ENCODE measurements around the gene TALDO1. TPM values are rescaled to one million over a fixed set of nuclear protein-coding genes. Genes with fewer than 3 reads are reported as not detected.
"Not testable (repeated sequence)": the region's sequence is repeated elsewhere in the genome, so short reads cannot be mapped to it uniquely, and the experiment has no call there.

Gene TALDO1
- polyA plus RNA-seq, 1 donor = 59.5 TPM

DNA sequence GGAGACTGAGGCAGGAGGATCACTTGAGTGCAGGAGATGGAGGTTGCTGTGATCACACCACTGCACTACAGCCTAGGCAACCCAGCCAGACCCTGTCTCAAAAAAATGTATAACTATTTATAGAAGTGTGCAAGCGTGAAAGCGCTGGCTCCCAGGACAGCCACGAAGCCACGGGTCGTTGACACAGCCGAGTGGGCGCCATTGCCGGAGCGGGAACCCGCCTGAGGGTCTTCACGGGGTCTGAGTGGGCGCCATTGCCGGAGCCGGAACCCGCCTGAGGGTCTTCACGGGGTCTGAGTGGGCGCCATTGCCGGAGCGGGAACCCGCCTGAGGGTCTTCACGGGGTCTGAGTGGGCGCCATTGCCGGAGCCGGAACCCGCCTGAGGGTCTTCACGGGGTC lies 12.7 kb upstream of the TALDO1 start:
- not testable (repeated sequence) for DNase-seq (ENCODE audit: low read depth)

- no peak for DNase-seq (ENCODE audit: low read depth)
These were observed 9.9 kb upstream of the TALDO1 start for GRCh38 chr11:737366-737765.

DNA sequence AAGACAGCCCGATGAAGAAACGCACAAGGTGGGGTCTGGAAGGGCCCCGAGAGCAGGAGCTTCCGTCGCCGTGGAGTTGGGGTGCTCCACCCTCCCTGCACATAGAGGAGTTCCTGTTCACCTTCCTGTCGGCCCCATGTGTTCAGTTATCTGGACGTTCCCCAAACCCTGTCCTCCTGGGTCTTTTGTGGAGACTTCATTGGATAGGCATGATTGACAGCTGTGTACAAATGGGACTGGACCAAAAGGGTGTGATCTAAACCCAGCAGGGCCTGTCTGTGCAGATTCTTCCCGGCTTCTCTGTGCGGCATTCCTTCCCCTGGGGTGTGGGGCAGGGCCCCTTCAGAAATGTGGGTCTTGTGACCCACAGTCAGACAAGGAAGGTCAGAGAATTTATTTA lies 9.4 kb upstream of the TALDO1 start:
- DNase-seq (ENCODE audit: low read depth) = not testable (repeated sequence)

GRCh38 chr11:742156-742546 lies 5.1 kb upstream of the TALDO1 start:
- DNase-seq (ENCODE audit: low read depth) = no peak

GRCh38 chr11:742571-743201 lies 4.6 kb upstream of the TALDO1 start:
- no peak for DNase-seq (ENCODE audit: low read depth)

DNA sequence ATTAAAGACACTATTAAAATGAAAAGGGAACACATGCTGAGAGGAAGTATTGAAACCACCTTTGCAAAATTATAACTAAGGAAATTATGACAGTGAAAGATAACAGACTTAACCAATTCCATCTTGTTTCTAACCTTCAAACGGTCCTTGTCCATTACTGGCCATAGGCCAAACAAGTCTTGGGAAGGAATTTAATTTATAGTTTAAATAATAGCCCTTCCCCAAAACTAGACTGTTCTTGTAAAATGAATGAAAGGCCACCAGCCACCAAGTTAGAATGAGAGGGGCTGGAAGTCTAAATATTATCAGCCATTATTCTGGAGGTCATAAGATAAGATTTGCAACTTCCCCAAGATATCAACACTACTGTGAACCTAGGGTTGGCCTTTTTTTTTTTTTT lies 1.8 kb upstream of the TALDO1 start:
- no peak for DNase-seq (ENCODE audit: low read depth)

- DNase-seq (ENCODE audit: low read depth) = no peak
These were observed 741 bp upstream of the TALDO1 start for GRCh38 chr11:746289-747157.

DNA sequence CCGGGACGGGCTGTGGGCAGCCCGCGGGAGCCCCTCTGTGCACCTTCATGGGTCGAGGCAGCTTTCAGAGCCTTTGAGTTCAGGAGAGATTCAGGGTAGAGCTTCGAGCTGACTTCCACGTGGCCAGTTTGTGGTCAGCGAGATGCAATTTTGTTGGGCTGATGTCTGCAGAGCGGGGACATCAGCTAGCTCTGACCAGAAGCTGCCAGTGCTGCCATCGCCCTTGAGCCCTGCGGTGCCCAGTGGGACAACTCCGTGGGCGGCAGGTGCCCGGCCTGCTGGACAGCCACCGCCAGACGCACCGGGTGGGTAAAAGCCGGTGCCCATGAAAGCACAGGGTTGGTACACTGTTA lies 719 bp downstream of the TALDO1 start:
- no peak for DNase-seq (ENCODE audit: low read depth)

DNA sequence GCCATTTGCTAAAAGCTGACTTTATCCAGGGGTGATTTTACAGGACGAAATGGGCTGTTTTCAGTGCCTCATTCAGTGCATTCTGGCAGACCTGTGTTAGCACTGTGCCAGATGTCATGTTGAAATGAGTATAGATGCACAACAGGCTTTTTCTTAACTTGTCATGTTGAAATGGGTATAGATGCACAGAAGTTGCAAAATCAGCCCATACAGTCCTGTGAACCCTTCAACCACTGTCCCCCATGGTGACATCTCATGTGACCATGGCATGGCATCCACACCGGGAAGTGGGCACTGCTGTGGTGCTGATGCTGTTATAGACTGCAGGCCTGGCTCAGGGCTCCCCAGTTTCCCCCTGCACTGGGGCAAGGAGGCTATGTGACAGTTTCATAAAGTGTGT lies 2.5 kb downstream of the TALDO1 start:
- DNase-seq (ENCODE audit: low read depth) = no peak

GRCh38 chr11:760236-760635 lies 13.0 kb downstream of the TALDO1 start:
- DNase-seq (ENCODE audit: low read depth) = no peak

DNA sequence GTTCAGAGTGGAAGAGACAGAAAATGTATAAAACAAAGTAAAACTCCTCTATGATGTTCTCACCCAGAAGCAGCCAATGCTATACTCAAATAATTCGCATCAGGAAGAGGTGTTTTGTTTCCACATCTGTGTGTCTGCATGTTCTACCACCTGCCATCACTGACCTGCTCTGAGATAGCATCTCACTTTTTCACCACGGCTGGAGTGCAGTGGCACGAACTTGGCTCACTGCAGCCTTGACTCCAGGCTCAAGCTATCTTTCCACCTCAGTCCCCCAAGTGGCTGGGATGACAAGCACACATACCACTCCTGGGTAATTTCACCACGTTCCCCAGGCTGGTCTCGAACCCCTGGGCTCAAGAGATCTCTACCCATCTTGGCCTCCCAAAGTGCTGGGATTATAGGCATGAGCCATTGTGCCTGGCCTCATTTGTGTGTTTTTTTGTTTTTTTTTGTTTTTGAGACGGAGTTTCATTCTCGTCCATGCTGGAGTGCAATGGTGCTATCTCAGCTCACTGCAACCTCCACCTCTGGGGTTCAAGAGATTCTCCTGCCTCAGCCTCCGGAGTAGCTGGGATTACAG lies 14.4 kb downstream of the TALDO1 start:
- DNase-seq (ENCODE audit: low read depth) = no peak

GRCh38 chr11:762421-763072 lies 15.3 kb downstream of the TALDO1 start:
- no peak for DNase-seq (ENCODE audit: low read depth)

GRCh38 chr11:763073-763463 lies 15.8 kb downstream of the TALDO1 start:
- DNase-seq (ENCODE audit: low read depth) = no peak

- DNase-seq (ENCODE audit: low read depth) = no peak
These were observed 16.5 kb downstream of the TALDO1 start for GRCh38 chr11:763549-764321.

GRCh38 chr11:764322-765024 lies 17.2 kb downstream of the TALDO1 start:
- no peak for DNase-seq (ENCODE audit: low read depth)

DNA sequence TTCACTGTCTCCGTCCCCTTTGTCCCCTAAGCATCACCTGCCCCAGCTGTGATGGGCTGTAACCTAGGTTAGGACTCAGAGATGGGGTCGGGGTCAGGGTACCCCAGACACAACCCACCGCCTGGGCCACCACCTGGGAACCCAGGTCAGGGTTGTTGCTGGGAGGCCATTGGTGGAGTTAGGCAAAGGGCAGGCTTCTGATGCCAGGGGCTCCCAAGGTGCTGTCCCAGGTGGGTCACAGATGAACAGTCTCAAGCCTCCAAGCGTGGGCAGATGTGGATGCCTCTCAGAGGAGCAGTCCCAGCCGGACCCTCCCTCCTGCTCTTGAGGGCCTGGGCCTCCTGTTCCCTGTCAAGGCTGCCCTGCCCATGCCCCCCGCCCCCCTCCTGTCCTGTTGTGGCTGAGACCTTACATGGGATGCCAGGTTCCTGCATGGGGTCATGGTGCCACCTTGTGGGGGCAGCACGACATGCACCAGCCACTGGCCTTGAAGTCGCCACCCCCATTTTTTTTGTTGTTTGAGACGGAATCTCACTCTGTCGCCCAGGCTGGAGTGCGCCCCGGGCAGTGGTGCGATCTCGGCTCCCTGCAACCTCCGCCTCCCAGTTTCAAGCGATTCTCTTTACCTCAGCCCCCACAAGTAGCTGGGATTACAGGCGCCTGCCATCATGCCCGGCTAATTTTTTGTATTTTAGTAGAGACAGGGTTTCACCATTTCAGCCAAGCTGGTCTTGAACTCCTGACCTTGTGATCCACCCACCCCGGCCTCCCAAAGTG lies 17.9 kb downstream of the TALDO1 start:
- no peak for DNase-seq (ENCODE audit: low read depth)

GRCh38 chr11:765802-766091 lies 18.5 kb downstream of the TALDO1 start:
- DNase-seq (ENCODE audit: low read depth) = no peak

GRCh38 chr11:766106-766935 lies 19.1 kb downstream of the TALDO1 start:
- no peak for DNase-seq (ENCODE audit: low read depth)

- DNase-seq (ENCODE audit: low read depth) = no peak
These were observed 19.6 kb downstream of the TALDO1 start for GRCh38 chr11:766936-767210.

DNA sequence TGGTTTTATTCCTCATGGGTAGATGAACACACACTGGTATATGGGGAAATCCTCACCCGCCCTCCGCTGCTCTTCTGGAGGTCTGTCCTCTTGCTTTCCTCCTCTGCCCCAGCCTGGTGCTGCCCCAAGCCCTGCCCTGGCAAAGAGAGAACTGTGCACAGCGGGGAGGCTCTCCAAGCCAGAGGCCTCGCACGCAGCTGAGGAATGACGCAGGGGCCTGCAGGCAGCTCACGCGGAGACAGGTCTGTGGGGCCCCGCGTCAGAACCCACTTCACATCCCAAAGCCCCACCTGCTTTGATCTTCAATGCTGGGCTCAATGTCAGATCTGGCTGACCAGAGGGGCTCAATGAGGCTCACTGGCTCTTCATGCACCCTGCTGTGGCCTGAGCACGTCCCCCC lies 20.0 kb downstream of the TALDO1 start:
- DNase-seq (ENCODE audit: low read depth) = no peak
